H9 (cell line): ENCODE data around the gene EML2. TPM values are rescaled to one million over a fixed set of nuclear protein-coding genes. Genes with fewer than 3 reads are reported as not detected.

Experiments
- DNase-seq: peaks from one replicate; pipeline ENCODE4 v3.0.0-alpha.2; 2017
- H2AFZ ChIP-seq: one replicate; pipeline ENCODE4 v1.6.1; 2013; ENCODE audit warnings: mild to moderate bottlenecking, low read length, control low read depth, moderate library complexity
- H2AK5ac ChIP-seq: 2 replicates; pipeline ENCODE4 v1.6.1; 2013; ENCODE audit warnings: low read length, control low read depth, mixed read lengths; ENCODE audit not compliant: insufficient read length
- H2BK120ac ChIP-seq: one replicate; pipeline ENCODE4 v1.6.1; 2013; ENCODE audit warnings: low read depth, mild to moderate bottlenecking, low read length, control low read depth, inconsistent platforms; ENCODE audit not compliant: poor library complexity, severe bottlenecking
- H2BK12ac ChIP-seq: 2 replicates; pipeline ENCODE4 v1.6.1; 2013; ENCODE audit warnings: low read length, control low read depth, mixed read lengths, low read depth; ENCODE audit not compliant: insufficient read length
- H2BK15ac ChIP-seq: 2 replicates; pipeline ENCODE4 v1.6.1; 2013; ENCODE audit warnings: low read depth, low read length, control low read depth
- H2BK20ac ChIP-seq: one replicate; pipeline ENCODE4 v1.6.1; 2013; ENCODE audit warnings: low read depth, mild to moderate bottlenecking, low read length, control low read depth, inconsistent platforms; ENCODE audit not compliant: poor library complexity, severe bottlenecking
- H2BK5ac ChIP-seq: 2 replicates; pipeline ENCODE4 v1.6.1; 2013; ENCODE audit warnings: low read length, control low read depth, mixed read lengths; ENCODE audit not compliant: insufficient read length
- H3K14ac ChIP-seq: 2 replicates; pipeline ENCODE4 v1.6.1; 2013; ENCODE audit warnings: low read length, control low read depth; ENCODE audit not compliant: insufficient read depth
- H3K18ac ChIP-seq: 2 replicates; pipeline ENCODE4 v1.6.1; 2013; ENCODE audit warnings: low read depth, mild to moderate bottlenecking, mixed read lengths, low read length, control low read depth; ENCODE audit not compliant: insufficient read length
- H3K23ac ChIP-seq: 2 replicates; pipeline ENCODE4 v1.6.1; 2013; ENCODE audit warnings: low read length, control low read depth, mixed read lengths, low read depth; ENCODE audit not compliant: insufficient read length
- H3K23me2 ChIP-seq: 2 replicates; pipeline ENCODE4 v1.6.1; 2013; ENCODE audit warnings: low read depth, mild to moderate bottlenecking, mixed read lengths, low read length, control low read depth; ENCODE audit not compliant: insufficient read length, poor library complexity, severe bottlenecking
- H3K27ac ChIP-seq: 2 replicates; pipeline ENCODE4 v1.5.1; 2013; ENCODE audit warnings: low read length, control low read depth, mixed read lengths, low read depth; ENCODE audit not compliant: insufficient read length
- H3K27me3 ChIP-seq: 2 replicates; pipeline ENCODE4 v1.6.1; 2013; ENCODE audit warnings: low read length, control low read depth, inconsistent platforms; ENCODE audit not compliant: insufficient read depth
- H3K4ac ChIP-seq: 2 replicates; pipeline ENCODE4 v1.6.1; 2013; ENCODE audit warnings: low read depth, mild to moderate bottlenecking, control low read depth, inconsistent platforms, low read length, moderate library complexity
- H3K4me1 ChIP-seq: 2 replicates; pipeline ENCODE4 v1.6.1; 2013; ENCODE audit warnings: low read length, control low read depth, inconsistent platforms; ENCODE audit not compliant: insufficient read depth
- H3K4me2 ChIP-seq: 2 replicates; pipeline ENCODE4 v1.6.1; 2013; ENCODE audit warnings: low read length, control low read depth, mixed read lengths; ENCODE audit not compliant: insufficient read length, insufficient read depth
- H3K56ac ChIP-seq: 2 replicates; pipeline ENCODE4 v1.6.1; 2013; ENCODE audit warnings: low read depth, mild to moderate bottlenecking, mixed read lengths, low read length, control low read depth; ENCODE audit not compliant: insufficient read length
- H3K79me1 ChIP-seq: 2 replicates; pipeline ENCODE4 v1.6.1; 2013; ENCODE audit warnings: low read depth, mild to moderate bottlenecking, moderate library complexity, low read length, control low read depth, inconsistent platforms; ENCODE audit not compliant: insufficient read depth, poor library complexity, severe bottlenecking
- H3K79me2 ChIP-seq: 2 replicates; pipeline ENCODE4 v1.6.1; 2013; ENCODE audit warnings: low read length, control low read depth, inconsistent platforms; ENCODE audit not compliant: insufficient read depth
- H3K9ac ChIP-seq: 2 replicates; pipeline ENCODE4 v1.6.1; 2013; ENCODE audit warnings: low read length, control low read depth, mixed read lengths; ENCODE audit not compliant: insufficient read length; ENCODE audit errors: extremely low read depth
- H3K9me3 ChIP-seq: one replicate; pipeline ENCODE4 v1.6.1; 2013; ENCODE audit warnings: low read depth, low read length, inconsistent platforms; ENCODE audit not compliant: control insufficient read depth
- H3T11ph ChIP-seq: one replicate; pipeline ENCODE4 v1.6.1; 2013; ENCODE audit warnings: mild to moderate bottlenecking, low read length, control low read depth, inconsistent platforms
- H4K20me1 ChIP-seq: one replicate; pipeline ENCODE4 v1.6.1; 2013; ENCODE audit not compliant: control insufficient read depth, insufficient read length, insufficient read depth
- H4K5ac ChIP-seq: 2 replicates; pipeline ENCODE4 v1.6.1; 2013; ENCODE audit warnings: low read depth, mild to moderate bottlenecking, mixed read lengths, low read length, control low read depth; ENCODE audit not compliant: insufficient read length
- H4K8ac ChIP-seq: replicated peaks from 2 replicates; pipeline ENCODE4 v1.6.1; 2013; ENCODE audit warnings: low read length, control low read depth, mixed read lengths, low read depth; ENCODE audit not compliant: insufficient read length
- H4K91ac ChIP-seq: 2 replicates; pipeline ENCODE4 v1.6.1; 2013; ENCODE audit warnings: low read depth, mild to moderate bottlenecking, moderate library complexity, mixed read lengths, low read length, control low read depth; ENCODE audit not compliant: insufficient read length
- H3K27ac Mint-ChIP-seq, 3 experiments: 2 replicates in 2 of 3; 3 replicates in 1 of 3; pipeline ENCODE4 v1.8.0; 2020 to 2021; ENCODE audit warnings: mixed read lengths in 3 of 3, mild to moderate bottlenecking in 1 of 3, moderate library complexity in 1 of 3
- H3K27me3 Mint-ChIP-seq: 2 replicates; pipeline ENCODE4 v1.8.0; 2021; ENCODE audit warnings: low read depth, mild to moderate bottlenecking, moderate library complexity, mixed read lengths
- H3K36me3 Mint-ChIP-seq, 3 experiments: 2 replicates in 2 of 3; 3 replicates in 1 of 3; pipeline ENCODE4 v1.8.0; 2020 to 2021; ENCODE audit warnings: low read depth in 3 of 3, mixed read lengths in 3 of 3; ENCODE audit not compliant: insufficient read depth in 1 of 3
- H3K4me1 Mint-ChIP-seq, 2 experiments: 2 replicates each; pipeline ENCODE4 v1.8.0; 2020; ENCODE audit warnings: mixed read lengths in 2 of 2
- H3K4me3 Mint-ChIP-seq, 2 experiments: 2 replicates in 1 of 2; 3 replicates in 1 of 2; pipeline ENCODE4 v1.8.0; 2020 to 2021; ENCODE audit warnings: mild to moderate bottlenecking in 2 of 2, mixed read lengths in 2 of 2, moderate library complexity in 1 of 2
- H3K9me3 Mint-ChIP-seq, 2 experiments: 2 replicates in 1 of 2; 3 replicates in 1 of 2; pipeline ENCODE4 v1.8.0; 2020; ENCODE audit warnings: mild to moderate bottlenecking in 2 of 2, mixed read lengths in 2 of 2, moderate library complexity in 1 of 2
- WGBS: extraction: QIAGEN DNeasy Blood & Tissue Kit; methylation state at CpG from one replicate; pipeline ENCODE4 v1.1.7; 2013; ENCODE audit warnings: missing lambda C conversion rate, low lambda C conversion rate, mixed read lengths; ENCODE audit not compliant: insufficient read length; ENCODE audit errors: extremely low coverage; 5-methylcytosine and 5-hydroxymethylcytosine counted together
- total RNA-seq: library from RNA; stranded (reverse); gene quantifications from 2 replicates; pipeline ENCODE4 v1.2.1, GENCODE V29; 2021
- TF ChIP-seq, protein P1 (sequence below): fragments of 200-600 bp; sonication (generic); conservative IDR thresholded peaks from 3 replicates; pipeline ENCODE4 v1.8.0; 2021; ENCODE audit warnings: antibody characterized with exemption, mild to moderate bottlenecking

EML2 gene
- total RNA-seq, 1 experiment from 2014 or later, result 22.6 TPM

DNA sequence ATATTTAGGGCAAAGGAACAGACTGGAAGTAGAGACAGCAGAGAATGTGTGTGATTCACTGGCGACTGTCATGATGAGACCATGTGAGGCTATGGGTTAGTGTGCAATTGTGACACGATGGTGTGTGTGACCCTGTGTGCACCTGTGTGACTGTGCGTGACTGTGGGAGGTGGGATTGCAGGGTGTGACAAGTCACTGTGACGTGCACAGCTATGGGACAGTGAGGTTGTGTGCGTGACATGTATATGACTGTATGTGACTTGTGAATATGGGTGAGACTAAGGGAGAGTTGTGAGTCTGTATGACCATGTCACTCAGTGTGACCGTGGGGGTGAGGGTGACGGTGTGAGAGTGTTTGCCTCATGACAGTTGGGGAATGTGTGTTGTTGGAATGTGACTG lies 25.4 kb upstream of the EML2 start:
- no peaks in the 10 kb centered on the region for H4K20me1 ChIP-seq
- no peak overlapping the region for H3K14ac ChIP-seq
- WGBS, result no CpG with 5 or more reads among the region's 7 CpGs
- no peak overlapping the region for H4K91ac ChIP-seq
- H3K9ac ChIP-seq, result no peak overlapping the region
- no peak overlapping the region for H4K8ac ChIP-seq
- no peak overlapping the region for H2BK120ac ChIP-seq
- H3K4ac ChIP-seq, result no peak overlapping the region
- H2BK15ac ChIP-seq, result no peak overlapping the region
- H2BK5ac ChIP-seq, result no peak overlapping the region
- no peak overlapping the region for H2BK20ac ChIP-seq
- peaks cover 2% of the 10 kb centered on the region; the same call in 1 of the 2 replicates for H3K4me1 ChIP-seq
- H2AFZ ChIP-seq, result no peak overlapping the region
- Mint-ChIP-seq H3K4me3 (no peak overlapping the region), H3K4me1 (peaks cover 14 to 20% of the 10 kb centered on the region in 2 experiments), H3K27me3 (peaks cover 38% of the 10 kb centered on the region), H3K36me3 (no peaks in the 10 kb centered on the region), H3K9me3 (peaks cover 0 to 3% of the 10 kb centered on the region in 2 experiments; a peak in 1 of 5 replicates), H3K27ac (no peak overlapping the region)
- H3K23me2 ChIP-seq, result peaks cover 13% of the 10 kb centered on the region
- H3T11ph ChIP-seq, result no peak overlapping the region
- no peaks in the 10 kb centered on the region for H3K9me3 ChIP-seq
- H3K27me3 ChIP-seq, result peaks cover 9% of the 10 kb centered on the region; the same call in 1 of the 2 replicates
- H3K18ac ChIP-seq, result no peak overlapping the region
- H3K56ac ChIP-seq, result no peak overlapping the region
- no peak overlapping the region for H2BK12ac ChIP-seq
- no peak overlapping the region for H3K4me2 ChIP-seq
- no peaks in the 10 kb centered on the region for H3K79me2 ChIP-seq
- TF ChIP-seq, protein P1, sequence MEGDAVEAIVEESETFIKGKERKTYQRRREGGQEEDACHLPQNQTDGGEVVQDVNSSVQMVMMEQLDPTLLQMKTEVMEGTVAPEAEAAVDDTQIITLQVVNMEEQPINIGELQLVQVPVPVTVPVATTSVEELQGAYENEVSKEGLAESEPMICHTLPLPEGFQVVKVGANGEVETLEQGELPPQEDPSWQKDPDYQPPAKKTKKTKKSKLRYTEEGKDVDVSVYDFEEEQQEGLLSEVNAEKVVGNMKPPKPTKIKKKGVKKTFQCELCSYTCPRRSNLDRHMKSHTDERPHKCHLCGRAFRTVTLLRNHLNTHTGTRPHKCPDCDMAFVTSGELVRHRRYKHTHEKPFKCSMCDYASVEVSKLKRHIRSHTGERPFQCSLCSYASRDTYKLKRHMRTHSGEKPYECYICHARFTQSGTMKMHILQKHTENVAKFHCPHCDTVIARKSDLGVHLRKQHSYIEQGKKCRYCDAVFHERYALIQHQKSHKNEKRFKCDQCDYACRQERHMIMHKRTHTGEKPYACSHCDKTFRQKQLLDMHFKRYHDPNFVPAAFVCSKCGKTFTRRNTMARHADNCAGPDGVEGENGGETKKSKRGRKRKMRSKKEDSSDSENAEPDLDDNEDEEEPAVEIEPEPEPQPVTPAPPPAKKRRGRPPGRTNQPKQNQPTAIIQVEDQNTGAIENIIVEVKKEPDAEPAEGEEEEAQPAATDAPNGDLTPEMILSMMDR, result no peak
- no peak for DNase-seq
- H3K79me1 ChIP-seq, result no peaks in the 10 kb centered on the region
- H2AK5ac ChIP-seq, result no peak overlapping the region
- H3K27ac ChIP-seq, result no peak overlapping the region
- no peak overlapping the region for H4K5ac ChIP-seq
- H3K23ac ChIP-seq, result no peak overlapping the region
